ENCODE results near the gene UNC5CL.
"Not testable (repeated sequence)": the region's sequence is repeated elsewhere in the genome, so short reads cannot be mapped to it uniquely, and the experiment has no call there.

UNC5CL gene

DNA sequence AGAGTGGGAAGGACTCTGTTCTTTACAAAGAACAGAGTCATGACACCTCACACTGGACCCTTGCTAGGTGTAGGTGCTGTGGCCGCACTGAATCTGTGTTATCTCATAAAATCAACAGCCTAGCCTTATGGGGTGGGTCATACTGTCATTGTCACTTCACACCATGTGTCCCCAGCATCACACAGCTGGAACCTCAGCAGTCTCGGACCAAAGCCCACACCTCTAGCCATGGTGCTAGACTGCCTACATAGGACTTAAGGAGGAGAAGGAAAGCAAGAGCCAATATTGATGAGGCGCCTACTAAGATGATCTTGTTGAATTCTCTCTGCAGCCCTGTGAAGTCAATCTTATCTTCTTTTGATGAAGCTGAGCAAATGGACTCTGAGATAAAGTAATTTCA lies 31.0 kb downstream of the UNC5CL start:
- DNase-seq (ENCODE audit: low read depth in 3 of 3): no peak

DNA sequence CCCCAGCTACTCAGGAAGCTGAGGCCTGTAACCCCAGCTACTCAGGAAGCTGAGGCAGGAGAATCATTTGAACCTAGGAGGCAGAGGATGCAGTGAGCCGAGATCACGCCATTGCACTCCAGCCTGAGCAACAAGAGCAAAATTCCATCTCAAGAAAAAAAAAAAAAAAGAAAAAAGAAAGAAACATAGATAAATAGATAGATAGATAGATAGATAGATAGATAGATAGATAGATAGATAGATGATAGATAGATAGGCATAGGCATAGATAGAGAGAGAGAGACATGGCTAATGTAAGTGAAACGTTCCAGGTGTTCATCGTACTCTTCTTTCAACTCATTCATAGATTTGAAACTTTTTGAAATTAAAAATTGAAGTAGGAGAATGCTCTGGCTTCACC lies 32.0 kb downstream of the UNC5CL start:
- not testable (repeated sequence) for DNase-seq (ENCODE audit: low read depth in 3 of 3)

DNA sequence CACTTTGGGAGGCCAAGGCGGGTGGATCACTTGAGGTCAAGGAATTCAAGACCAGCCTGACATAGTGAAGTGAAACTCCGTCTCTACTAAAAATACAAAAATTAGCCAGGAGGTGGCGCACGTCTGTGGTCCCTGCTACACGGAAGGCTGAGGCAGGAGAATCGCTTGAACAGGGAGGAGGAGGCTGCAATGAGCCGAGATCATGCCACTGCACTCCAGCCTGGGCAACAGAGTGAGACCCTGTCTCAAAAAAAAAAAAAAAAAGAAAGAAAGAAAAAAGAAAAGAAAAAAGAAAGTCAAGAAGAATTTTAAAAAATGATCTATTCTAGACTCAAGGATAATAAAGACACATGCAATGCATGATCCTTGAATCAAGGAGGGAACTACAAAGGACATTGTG lies 32.8 kb downstream of the UNC5CL start:
- DNase-seq (ENCODE audit: low read depth in 3 of 3): peak; percentile 16 to 43 (median 39)

DNA sequence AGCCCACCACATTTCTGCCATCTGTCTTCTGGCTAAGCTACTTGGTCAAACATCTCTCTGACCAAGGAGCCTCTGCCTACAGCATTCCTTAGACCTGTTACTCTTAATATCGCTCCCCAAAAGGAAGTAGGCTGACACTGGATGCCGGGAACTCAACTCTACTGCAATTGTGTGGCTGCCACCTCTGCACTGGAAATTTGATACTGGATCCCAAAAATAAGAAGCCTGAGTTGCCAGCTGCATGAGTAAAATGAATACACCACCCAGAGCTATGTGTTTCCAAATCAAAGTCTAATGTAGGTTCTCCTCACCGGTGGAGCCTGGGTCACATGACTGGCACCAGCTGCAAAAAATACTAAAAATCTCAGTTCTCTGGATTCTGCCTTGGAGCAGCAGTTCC lies 36.9 kb downstream of the UNC5CL start:
- DNase-seq (ENCODE audit: low read depth in 3 of 3): no peak

DNA sequence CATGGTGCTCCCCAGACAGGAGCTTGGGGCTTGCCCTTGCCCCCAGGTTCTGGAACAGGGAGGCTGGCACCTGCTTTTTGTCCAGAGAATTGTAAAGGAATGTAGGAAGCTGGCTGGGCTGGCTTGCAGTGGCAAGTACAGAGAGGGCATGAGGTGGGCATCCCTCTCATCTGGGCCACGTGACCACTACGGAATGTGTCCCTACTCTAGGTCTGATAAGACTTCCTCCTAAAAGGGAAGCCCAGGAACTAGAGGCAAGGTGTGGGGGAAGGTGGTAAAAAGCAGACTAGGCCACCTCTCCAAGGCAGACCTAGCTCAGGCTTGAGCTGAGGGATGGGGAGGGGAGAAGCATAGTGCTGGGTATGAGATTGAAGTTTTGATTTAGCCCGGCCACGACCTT lies 38.8 kb downstream of the UNC5CL start:
- DNase-seq (ENCODE audit: low read depth in 3 of 3): no peak

DNA sequence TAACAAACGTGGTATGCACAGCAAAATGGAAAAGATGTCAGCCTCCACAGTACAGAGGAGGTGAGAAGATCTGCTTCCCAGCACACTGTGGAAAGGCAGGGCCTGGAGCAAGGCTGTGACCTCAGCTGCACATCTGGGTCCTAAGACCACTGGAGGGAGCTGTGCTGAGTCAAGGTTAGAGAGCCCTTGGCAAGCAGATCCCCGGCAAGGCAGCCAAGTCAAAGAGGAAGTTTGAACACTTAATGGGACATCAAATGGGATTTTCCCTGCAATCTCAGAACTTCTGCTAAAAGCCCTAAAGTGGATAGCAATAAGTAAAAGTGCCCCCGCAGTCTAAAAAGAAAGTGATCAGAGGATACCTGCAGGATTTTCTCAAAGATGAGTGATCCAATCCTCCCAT lies 39.5 kb downstream of the UNC5CL start:
- no peak for DNase-seq (ENCODE audit: low read depth in 3 of 3)

DNA sequence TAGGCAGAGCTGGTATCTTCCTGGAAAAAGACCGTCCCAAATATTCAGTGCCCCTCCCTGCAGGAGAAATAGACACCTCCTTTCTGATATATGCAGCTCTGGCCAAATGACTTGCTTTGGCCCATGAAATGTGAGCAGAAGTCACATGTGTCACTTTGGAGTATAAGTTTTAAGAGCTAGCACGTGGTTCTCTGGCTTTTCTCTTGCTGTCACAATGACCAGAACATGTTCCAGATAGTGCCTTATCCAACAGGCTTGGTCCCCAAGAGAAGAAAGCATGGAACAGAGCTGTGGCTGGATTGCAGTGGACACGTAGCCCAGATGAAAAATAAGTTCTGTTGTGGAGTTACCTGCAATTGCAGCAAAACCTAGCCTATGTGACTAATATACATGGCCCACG lies 40.4 kb downstream of the UNC5CL start:
- DNase-seq (ENCODE audit: low read depth in 3 of 3): no peak

DNA sequence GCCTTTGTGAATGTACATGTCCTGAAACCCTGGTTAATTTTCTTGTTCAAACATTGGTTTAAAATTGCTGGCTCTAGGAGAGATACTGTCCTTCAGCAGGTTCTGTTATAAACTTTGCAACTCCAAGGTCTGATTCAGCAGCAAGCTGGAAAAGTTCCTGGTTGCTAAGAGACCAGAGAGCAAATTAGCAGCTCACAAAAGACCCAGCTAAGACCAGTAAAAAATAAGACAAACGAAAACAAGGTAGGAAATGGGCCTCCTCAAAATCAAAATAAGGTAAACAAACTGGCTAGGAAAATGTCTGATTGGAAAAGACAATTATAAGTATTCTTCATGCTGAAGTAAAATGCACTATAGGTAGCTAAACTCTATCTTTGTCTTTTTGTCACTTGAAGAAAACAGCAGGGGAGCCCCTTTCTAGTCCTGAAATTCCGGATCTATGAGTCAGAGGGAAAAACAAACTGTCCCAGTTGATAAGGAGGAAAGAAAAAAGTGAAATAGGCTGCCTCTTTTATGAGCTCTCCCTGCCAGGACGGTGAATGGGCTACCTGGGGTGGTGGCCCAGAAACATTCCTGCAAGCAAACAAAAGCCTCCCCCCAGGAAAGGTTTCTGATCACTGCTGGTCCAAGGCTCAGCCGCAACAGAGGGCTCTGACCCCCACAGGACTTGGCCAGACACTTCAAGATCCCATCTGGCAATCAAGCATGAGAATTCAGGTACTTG lies 41.6 kb downstream of the UNC5CL start:
- no peak for DNase-seq (ENCODE audit: low read depth in 3 of 3)

DNA sequence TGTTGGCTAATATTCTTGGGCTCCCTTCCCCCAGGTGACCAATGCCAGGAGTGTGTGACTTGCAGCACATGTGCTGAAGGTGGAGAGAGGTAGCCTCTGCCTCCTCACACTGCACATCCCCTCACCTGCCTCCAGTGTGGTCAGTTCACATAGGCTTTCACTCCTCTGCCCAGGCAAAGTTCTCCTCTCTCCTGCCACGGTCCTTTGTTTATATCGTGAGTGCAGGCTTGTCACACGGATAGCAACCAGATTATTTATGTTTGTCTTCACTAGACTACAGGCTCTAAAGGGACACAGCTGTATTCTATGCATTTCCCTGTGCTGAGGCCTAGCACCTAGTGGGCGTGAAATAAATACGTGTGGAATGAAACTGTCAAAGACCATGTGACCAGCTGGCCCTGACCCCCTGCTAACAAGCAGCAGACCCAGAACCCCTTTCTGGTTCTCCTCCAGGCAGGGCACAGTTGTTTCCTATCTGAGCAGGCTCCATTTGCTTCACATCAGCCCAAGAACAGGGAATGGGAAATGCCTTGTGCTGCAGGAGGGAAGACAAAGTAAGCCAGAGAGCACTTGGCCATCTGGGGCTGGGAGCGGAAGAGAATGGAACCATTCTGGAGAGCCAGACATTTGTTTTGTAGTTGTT lies 42.3 kb downstream of the UNC5CL start:
- DNase-seq (ENCODE audit: low read depth in 3 of 3): no peak

DNA sequence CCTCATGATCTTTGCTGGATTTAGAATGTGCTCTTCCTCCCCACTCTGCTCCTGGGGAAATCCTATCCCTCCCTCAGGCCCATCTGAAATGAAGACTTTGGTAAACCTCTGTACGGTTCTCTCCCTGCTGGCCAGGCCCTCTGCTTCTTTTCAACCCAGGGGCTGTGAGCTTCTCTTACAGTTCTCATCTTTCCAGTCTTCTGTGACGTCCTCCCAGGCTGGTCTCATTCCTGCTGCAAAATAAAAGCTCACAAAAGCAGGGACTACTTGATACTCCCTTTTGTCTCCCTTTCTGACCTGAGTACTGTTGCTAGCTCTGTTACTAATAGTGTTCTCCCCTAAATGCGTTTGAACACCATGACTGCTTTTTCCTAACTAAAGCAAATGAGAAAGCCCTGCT lies 46.3 kb downstream of the UNC5CL start:
- no peak for DNase-seq (ENCODE audit: low read depth in 3 of 3)

DNA sequence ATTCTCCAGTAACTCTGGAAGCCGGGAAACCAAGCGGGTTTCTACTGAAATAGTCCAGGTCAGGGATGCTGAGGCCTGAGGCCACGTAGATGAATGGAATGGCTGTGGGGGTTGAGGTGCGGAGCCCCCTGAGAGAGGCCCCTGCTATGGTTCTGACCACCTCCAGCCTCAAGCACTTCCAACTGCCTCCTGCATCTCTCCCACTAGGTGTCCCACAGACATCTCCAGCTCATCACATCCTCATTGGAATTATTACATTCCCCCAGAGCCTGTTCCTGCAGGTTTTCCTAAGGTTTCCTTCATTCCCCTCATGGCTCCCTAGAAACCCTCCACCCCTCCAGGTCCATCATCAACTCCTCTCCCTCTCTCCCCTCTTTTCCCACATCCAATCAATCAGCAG lies 48.7 kb downstream of the UNC5CL start:
- DNase-seq (ENCODE audit: low read depth in 3 of 3): no peak

DNA sequence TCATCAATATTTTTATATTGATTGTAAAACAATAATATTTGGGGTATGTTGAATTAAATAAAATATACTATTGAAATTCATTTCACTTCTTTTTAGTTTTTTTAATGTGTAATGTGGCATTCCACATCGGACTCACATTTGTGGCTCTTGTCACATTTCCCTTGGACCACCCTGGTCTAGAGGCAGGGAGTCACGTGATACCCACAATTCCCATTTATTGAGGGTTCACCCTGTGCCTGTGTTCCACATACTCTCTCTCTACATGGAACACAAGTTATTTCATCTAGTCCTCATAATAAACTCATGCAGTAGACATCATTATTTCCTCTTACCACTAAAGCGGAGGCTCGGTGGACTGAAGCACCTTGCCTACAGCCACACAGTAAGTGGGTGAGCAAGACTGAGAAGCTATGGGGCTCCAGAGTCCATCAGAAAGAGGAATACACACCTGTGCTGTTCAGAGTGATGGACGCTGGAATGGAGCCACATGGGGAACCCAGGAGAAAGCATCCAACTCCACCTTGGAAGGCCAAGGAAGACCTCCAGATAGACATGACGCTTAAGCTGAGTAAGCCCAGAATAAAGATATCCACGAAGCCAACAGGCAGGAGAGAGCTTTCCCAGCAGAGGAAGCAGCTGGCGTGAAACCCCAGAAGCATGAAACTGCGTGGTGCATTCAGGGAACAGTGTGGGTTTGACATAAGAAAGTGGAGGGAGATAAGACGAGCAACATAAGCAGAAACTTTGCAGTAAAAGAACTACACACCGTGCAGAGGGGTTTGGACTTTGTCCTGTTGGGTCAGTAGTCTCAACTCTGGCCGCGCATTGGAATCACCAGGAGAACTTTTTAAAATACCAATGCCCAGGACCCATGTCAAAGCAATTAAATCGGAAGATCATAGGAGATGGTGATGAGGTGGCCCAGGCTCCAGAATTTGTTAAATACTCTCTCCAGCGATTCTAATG lies 49.5 kb downstream of the UNC5CL start:
- no peak for DNase-seq (ENCODE audit: low read depth in 3 of 3)

DNA sequence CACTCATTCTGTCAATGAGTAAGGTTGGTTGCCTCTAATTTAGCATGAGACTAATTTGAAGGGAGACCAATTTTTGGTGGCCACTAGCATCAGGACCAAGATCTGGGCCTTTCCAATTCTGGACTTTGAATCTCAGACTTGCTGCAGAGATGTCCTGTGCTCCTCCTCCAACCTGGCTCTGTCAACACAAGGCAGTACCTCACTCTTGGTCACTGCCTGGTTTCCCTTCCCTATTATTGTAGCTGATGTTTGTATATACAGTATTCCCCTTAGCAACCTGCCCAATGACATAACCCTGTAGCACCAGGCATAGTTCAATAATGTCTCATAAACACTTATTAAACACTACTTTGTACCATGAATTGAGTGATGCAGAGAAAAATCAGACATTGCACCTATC lies 50.4 kb downstream of the UNC5CL start:
- DNase-seq (ENCODE audit: low read depth in 3 of 3): no peak

DNA sequence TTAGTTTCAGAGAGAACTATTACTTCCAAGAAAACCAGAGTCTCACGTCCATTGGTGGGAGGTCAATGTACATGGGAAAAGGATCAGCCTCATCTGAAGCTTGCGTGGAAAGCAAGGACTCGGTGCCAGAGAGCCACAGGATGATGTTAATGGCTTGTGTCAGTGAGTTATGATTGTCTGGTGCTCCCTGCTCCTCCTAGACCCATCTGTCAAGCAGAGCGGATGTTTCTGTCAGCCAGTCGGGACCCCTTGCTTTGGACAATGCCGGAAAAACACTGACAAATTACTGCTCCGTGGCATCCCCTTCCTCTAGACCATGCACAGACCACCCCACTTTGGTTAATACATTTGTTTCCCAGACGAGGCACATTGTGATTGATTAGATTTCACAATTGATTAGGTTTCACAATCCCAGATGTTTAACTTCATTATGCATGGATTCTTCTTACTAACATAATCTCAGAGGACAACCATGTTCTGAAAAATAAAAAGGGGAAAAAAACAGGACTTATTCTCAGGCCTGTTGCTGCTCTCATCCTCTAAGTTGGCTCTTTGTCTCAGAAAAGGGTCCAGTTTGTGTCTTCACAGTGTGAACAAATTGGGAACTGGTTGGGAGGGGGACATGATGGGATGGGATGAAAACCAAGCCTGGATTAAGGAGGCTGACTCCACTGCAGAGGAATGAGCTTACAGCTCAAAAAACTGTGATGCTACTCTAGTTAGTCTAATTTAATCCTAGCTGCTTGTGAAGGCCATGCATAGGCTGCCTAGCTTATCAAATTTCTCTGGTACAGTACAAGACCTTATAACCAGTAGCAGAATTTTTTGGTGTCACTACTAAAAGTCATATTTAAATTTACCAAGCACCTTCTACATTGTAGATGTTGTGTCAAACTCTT lies 51.9 kb downstream of the UNC5CL start:
- DNase-seq (ENCODE audit: low read depth in 3 of 3): no peak

DNA sequence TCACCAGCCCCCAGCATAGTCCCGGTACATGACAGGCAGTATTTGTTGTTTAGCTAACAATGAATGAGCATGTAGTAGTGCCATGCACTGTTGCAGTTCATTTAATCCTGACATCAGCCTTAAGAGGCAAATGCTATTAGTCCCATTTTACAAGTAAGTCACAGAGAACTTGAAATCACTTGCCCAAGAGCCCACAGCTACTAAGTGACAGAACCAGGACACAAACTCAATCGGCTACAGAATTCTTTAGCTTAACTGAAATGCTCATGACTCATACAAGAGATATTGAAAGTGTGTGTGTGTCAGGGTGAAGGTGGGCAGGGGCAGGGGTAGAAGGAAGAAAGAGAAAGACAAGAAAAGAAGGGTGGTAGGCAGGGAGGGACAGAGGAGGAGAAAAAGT lies 52.7 kb downstream of the UNC5CL start:
- DNase-seq (ENCODE audit: low read depth in 3 of 3): no peak

DNA sequence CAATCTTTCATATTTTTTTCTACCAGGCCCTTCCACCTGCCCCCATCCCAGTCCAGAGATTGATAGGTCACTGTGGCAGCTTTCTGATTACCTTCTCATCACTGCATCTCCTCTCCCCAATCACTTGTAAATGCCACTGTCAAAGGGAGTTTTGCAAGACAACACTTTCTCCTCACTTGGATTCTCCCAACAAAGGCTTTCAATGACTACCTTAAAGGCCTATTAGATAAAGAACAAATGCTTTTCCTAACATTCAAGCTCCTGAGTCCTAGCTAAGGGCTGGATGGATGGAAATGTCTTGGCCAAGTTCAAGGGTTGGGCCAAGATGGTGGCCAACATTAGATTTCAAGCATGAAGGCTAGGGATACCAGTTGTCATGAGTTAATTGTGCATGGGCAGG lies 55.3 kb downstream of the UNC5CL start:
- DNase-seq (ENCODE audit: low read depth in 3 of 3): no peak

DNA sequence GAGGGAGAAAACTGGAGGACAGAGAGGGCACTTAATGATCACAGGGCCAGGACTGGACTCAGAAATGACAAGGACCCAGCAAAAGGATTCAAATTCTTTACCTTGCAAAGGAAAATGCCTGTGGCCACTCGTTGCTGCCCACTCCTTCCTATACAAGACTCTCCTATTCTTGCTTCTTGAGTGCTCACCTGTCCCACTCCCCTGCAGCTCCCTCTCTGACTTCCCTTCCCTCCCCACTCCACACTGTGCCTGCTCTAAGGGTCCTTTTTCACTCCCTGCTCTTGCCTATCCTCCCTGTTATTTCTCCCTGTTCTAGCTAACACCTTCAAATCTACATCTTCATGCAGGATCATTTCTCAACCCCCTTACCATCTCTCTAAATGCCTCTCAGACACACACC lies 56.1 kb downstream of the UNC5CL start:
- DNase-seq (ENCODE audit: low read depth in 3 of 3): no peak

DNA sequence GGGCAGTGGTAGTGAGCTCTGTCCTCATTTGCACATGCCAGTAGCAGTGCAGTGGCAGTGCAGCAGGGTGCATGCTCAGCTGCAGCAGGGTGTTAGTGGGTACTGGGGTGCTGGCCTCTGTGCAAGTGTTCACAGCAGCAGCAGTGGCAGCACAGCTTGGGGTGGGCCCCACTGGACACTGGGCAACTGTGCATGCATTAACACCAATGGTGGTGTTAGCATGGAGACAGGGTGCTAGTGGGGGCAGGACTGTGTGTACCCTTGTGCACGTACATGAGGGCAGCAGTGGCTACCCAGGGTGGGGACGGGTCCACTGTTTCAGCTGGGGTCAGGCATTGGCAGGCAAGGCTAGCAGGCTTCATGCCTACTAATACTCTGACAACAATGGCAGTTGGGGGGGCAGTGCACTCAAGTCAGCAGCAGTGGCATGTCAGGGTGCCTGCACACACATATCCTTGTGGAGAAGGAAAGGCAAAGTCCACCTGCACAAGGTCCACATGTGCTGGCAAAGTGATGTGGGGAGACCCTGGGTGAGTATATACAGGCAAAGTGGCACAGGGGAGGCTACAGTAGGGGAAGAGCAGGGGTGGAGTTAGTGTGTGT lies 60.2 kb downstream of the UNC5CL start:
- no peak for DNase-seq (ENCODE audit: low read depth in 3 of 3)

DNA sequence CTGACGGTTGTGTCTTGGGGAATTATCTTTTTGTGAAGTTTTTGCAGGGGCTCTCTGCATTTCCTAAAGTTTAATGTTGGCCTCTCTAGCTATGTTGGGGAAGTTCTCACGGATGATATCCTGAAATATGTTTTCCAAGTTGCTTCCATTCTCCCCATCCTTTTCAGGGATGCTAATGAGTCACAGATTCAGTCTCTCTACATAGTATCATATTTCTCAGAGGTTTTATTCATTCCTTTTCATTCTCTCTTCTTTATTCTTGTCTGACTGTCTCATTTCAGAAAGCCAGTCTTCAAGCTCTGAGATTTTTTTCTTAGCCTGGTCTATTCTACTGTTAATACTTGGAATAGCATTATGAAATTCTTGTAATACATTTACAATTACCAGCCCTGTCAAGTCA lies 61.3 kb downstream of the UNC5CL start:
- DNase-seq (ENCODE audit: low read depth in 3 of 3): no peak

DNA sequence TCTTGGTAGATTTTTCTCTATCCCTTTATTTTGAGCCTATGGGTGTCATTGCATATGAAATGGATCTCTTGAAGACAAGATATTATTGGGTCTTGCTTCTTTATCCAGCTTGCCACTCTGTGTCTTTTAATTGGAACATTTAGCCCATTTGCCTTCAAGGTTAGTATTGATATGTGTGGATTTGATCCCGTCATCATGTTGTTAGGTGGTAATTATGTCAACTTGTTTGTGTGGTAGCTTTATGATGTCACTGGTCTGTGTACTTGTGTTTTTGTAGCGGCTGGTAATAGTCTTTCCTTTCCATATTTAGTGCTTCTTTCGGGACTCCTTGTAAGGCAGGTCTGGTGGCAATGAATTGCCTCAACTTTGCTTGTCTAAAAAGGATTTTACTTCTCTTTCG lies 61.9 kb downstream of the UNC5CL start:
- no peak for DNase-seq (ENCODE audit: low read depth in 3 of 3)

All from stimulated activated CD4-positive, alpha-beta T cell treated with anti-CD3 and anti-CD28 coated beads, TNF-alpha, amount 100 ng/mL, for 24 hours (primary cell).